Measurements from ENCODE around the gene AATK.

The AATK gene

DNA sequence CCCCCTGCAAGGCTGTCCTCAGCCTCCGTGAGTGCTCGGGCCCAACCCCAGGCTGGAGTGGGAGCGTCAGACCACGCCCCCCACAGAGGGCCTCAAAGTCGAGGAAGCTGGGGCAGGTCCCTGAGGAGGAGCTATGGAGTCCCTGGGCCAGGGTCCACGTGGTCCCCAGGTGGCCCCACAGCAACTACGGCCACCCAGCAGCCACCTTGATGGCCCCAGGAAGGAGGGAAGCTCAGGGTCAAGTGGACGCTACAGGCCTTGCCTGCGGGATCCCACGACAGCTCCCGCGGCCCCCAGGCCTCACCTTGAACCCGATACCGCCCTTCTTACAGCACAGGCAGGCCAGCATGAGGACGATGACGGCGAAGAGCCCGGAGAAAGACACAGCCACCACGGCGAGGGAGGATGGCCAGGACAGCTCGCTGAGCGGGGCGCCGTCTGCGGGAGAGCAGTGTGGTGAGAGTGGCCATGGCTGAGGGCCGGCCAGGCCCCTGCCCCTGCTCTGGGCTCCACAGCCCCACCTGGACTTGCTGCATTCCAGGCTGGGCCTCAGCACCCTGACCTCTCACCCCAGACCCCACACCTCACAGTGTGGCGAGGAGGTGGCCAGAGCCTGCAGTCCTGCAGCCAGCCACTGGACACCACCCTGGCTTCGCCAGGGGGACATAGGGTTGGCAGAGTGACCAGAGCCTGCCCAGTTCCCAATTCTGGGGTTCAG lies 31.8 kb downstream of the AATK start:
- Histone ChIP-seq H3K4me1 (no peaks in the 10 kb centered on the region), H3K4me3 (ENCODE audit: low read depth, low read length) (no peak overlapping the region), H3K9me3 (no peaks in the 10 kb centered on the region), H3K27me3 (no peaks in the 10 kb centered on the region), H3K36me3 (no peaks in the 10 kb centered on the region)
- DNase-seq: no peak
- TF ChIP-seq CTCF (IDR thresholded peaks at IDR 0.05; ENCODE audit: low read depth, low read length): no peak

GRCh38 chr17:81132770-81133723 lies 33.0 kb downstream of the AATK start:
- Histone ChIP-seq H3K4me1 (no peaks in the 10 kb centered on the region), H3K27me3 (no peaks in the 10 kb centered on the region)

DNA sequence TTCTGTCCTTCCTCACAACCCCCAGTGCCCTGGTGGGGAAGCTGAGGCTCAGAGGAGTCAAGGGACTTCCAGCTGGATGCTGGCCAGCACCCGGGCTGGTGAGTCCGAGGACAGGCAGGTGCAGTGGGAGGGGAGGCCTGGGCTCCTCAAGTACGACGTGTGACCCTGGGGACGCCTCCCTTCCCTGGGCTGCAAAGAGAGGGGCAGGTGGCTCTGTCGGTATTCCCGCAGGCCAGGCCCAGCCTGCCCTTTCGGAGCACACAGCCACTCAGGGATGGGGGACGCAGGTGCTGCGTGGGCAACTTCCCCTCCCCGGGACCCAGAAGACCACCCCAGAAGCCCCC lies 33.9 kb downstream of the AATK start:
- no peak for DNase-seq
- Histone ChIP-seq H3K27me3 (no peaks in the 10 kb centered on the region), H3K4me3 (ENCODE audit: low read depth, low read length) (no peak overlapping the region), H3K4me1 (no peaks in the 10 kb centered on the region), H3K9me3 (no peaks in the 10 kb centered on the region), H3K36me3 (no peaks in the 10 kb centered on the region)
- no peak for TF ChIP-seq CTCF (IDR thresholded peaks at IDR 0.05; ENCODE audit: low read depth, low read length)

More at GRCh38 chr17:81132770-81133723, 33.0 kb downstream of the AATK start:
- DNase-seq: no peak
- TF ChIP-seq CTCF (IDR thresholded peaks at IDR 0.05; ENCODE audit: low read depth, low read length): no peak
- H3K9me3 ChIP-seq: no peaks in the 10 kb centered on the region
- H3K4me3 ChIP-seq (ENCODE audit: low read depth, low read length): no peak overlapping the region
- no peaks in the 10 kb centered on the region for H3K36me3 ChIP-seq

DNA sequence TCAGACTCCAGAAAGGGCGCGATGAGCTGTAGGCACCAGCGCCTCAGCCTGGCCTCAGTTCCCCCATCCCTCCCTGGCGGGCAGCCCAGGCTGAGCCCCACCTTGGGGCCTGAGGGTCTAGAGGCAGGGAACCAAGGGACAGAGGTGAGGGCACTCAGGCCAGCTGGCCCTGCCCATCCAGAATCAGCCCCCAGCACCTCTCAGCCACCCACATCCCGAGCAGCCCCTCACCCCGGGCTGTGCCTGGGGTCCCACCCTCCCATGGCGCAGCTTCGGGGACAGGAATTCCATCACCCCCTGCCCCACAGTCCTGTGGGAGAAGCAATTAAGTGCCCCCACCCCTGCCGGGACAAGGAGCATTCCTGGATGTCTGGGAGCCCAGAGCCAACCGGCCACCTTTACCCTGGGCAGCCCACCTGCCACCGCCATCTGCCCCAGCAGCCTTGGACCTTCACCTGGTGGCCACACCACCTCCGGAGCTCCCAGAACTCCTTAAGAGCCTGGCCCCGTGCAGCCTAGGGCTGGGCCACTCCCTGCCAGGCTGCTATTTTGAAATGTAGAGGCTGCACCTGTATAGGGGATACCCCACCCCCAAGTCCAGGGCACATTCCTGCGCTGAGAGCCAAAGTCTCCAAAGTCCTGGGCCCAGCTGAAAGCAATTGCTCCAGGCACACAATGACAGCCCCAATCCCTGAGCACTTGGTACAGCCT lies 34.4 kb downstream of the AATK start:
- DNase-seq: no peak
- TF ChIP-seq CTCF (IDR thresholded peaks at IDR 0.05; ENCODE audit: low read depth, low read length): no peak
- Histone ChIP-seq H3K36me3 (no peaks in the 10 kb centered on the region), H3K4me1 (peaks cover under 1% of the 10 kb centered on the region; the same call in 1 of the 2 replicates), H3K9me3 (no peaks in the 10 kb centered on the region), H3K27me3 (no peaks in the 10 kb centered on the region), H3K4me3 (ENCODE audit: low read depth, low read length) (no peak overlapping the region)

DNA sequence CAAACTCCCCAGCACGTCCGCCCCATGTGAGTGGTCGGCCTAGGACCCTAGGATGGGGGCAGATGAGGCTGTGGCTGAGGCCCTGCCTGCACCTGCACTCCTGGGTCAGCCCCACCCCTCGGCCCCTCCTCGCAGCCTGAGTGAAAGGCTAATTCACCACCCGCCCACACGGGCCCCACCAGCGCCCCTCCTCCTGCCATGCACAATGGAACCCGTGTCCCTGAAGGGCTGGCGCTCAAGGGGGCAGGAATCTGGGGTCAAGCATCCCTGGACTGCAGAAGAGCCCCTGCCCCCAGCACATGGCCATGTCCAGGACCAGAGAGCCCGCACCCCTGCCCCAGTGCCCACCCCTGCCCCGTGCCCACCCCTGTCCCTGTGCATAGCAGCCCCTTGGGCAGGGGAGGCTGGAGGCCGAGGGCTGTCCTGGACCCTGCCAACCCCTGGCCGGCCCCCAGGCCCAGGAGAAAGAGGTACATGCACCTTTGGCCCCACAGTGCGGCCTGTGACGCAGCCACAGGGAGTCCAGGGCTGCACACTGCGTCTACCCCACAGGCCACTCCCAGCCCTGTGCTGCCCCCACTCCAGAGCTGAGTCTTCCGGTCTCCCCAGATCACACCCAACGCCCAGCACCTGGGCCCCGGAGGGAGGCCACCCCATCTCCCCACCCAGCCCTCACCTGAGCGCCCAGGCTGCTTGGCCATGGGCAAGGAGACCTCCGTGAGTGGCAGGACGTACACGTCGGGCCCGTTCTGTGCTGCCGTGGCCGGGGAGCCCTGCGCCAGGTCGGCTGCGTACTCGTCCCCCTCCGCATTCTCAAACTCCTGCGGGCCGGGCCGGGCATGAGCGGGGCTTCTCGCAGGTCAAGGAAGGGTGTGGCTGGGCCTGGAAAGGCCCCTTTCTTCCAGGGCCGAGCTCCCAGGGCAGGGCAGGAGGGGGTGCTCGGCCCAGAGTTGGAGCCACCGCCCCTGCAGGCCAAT lies 35.3 kb downstream of the AATK start:
- no peak for DNase-seq
- Histone ChIP-seq H3K4me1 (peaks cover 10% of the 10 kb centered on the region; the same call in 1 of the 2 replicates), H3K27me3 (no peaks in the 10 kb centered on the region), H3K36me3 (no peaks in the 10 kb centered on the region), H3K4me3 (ENCODE audit: low read depth, low read length) (no peak overlapping the region), H3K9me3 (no peaks in the 10 kb centered on the region)
- TF ChIP-seq CTCF (IDR thresholded peaks at IDR 0.05; ENCODE audit: low read depth, low read length): no peak

All from BE2C (cell line).